ENCODE measurements around the gene TRPV4.
"Not testable (repeated sequence)": the region's sequence is repeated elsewhere in the genome, so short reads cannot be mapped to it uniquely, and the experiment has no call there.

Gene TRPV4

GRCh38 chr12:109870648-109871047 is 37.5 kb upstream of the TRPV4 start:
- no peaks in the 10 kb centered on the region for H3K36me3 ChIP-seq (replicated peaks)
- peaks cover 8% of the 10 kb centered on the region for H3K4me1 ChIP-seq
- no peaks in the 10 kb centered on the region for H3K9me3 ChIP-seq
- in situ Hi-C loops (cut with MboI; ENCODE audit: low sequenced_read_pairs), result no loop called here
- no peaks in the 10 kb centered on the region for H3K27me3 ChIP-seq (ENCODE audit: low read depth)
- no peak for DNase-seq (ENCODE audit: low spot score in 2 of 2)
- no peak overlapping the region for H3K4me3 ChIP-seq

DNA sequence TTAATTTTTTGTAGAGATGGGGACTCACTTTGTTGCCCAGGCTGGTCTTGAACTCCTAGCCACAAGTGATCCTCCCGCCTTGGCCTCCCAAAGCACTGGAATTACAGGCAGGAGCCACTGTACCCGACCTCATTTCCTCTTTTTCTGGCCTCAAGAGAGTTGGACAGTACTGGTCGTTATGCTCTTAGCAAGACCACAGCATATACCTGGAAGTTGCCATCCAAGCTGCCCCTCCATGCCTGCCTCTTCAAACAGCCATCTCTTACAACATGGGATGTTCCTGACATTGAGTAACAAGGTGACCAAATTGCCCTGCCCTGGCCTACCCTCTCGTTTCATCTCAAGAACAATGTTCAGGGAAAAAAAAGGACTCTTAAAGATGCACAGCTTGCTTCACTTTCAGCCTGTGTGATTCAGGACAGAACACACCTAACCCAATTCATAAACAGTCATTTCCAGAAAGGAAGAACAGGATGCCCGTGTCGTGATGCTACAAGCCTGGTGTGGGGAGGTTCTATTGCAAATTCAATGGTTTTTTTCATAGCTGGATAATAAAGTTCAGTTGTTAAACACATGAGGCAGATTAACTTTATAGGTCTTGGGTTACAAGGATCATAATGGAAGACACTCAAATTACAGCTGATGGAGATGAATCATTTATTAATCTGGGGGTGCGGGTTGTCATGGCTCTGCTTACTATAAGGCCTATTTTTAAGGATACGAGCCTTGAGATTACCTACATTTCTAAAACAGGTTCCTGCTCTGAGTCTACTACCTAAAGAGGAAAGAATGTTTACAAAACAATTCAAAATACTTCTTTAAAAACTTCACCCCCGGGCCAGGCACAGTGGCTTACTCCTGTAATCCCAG is 35.2 kb upstream of the TRPV4 start:
- Histone ChIP-seq H3K4me1 (peaks cover 4% of the 10 kb centered on the region), H3K36me3 (replicated peaks) (no peaks in the 10 kb centered on the region), H3K9me3 (no peaks in the 10 kb centered on the region), H3K4me3 (no peak overlapping the region), H3K27me3 (ENCODE audit: low read depth) (no peaks in the 10 kb centered on the region)
- no peak for DNase-seq (ENCODE audit: low spot score in 2 of 2)
- in situ Hi-C loops (cut with MboI; ENCODE audit: low sequenced_read_pairs), result no loop called here

DNA sequence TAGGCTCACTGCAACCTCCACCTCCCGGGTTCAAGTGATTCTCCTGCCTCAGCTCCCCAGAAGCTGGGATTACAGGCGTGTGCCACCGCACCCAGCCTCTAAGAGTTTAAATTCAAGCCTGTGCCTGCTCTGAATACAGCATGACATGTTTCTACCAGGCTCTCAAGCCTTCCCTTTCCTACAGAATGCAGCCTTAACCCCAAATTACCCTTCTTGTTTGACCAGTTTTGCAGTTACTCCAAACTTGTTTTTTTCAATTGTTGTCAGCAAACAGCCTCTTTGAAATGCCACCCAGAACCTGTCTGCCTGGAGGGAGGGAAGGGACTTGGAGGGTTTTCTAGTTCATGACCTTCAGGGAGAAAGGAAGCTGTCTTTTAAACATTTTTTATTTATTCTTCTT is 31.7 kb upstream of the TRPV4 start:
- Histone ChIP-seq H3K4me1 (peaks cover 4% of the 10 kb centered on the region), H3K27me3 (ENCODE audit: low read depth) (no peaks in the 10 kb centered on the region), H3K4me3 (no peak overlapping the region), H3K36me3 (replicated peaks) (no peaks in the 10 kb centered on the region), H3K9me3 (no peaks in the 10 kb centered on the region)
- in situ Hi-C loops (cut with MboI; ENCODE audit: low sequenced_read_pairs), result no loop called here
- DNase-seq (ENCODE audit: low spot score in 2 of 2), result no peak

GRCh38 chr12:109863847-109864712 is 30.9 kb upstream of the TRPV4 start:
- Histone ChIP-seq H3K36me3 (replicated peaks) (no peaks in the 10 kb centered on the region), H3K9me3 (no peaks in the 10 kb centered on the region), H3K4me3 (no peak overlapping the region), H3K27me3 (ENCODE audit: low read depth) (no peaks in the 10 kb centered on the region), H3K4me1 (peaks cover 4% of the 10 kb centered on the region)
- DNase-seq (ENCODE audit: low spot score in 2 of 2), result no peak
- in situ Hi-C loops (cut with MboI; ENCODE audit: low sequenced_read_pairs), result no loop called here

GRCh38 chr12:109862491-109862890 is 29.3 kb upstream of the TRPV4 start:
- H3K4me3 ChIP-seq; H3K27me3 ChIP-seq (ENCODE audit: low read depth); H3K4me1 ChIP-seq; DNase-seq (ENCODE audit: low spot score in 2 of 2); H3K9me3 ChIP-seq; in situ Hi-C loops (cut with MboI; ENCODE audit: low sequenced_read_pairs); H3K36me3 ChIP-seq (replicated peaks): not testable (repeated sequence)

GRCh38 chr12:109861689-109862314 is 28.6 kb upstream of the TRPV4 start:
- H3K4me3 ChIP-seq, result no peak overlapping the region
- DNase-seq (ENCODE audit: low spot score in 2 of 2), result no peak
- no peaks in the 10 kb centered on the region for H3K9me3 ChIP-seq
- in situ Hi-C loops (cut with MboI; ENCODE audit: low sequenced_read_pairs), result no loop called here
- no peaks in the 10 kb centered on the region for H3K4me1 ChIP-seq
- H3K27me3 ChIP-seq (ENCODE audit: low read depth), result no peaks in the 10 kb centered on the region
- peaks cover 5% of the 10 kb centered on the region; the same call in 1 of the 2 replicates for H3K36me3 ChIP-seq (replicated peaks)

DNA sequence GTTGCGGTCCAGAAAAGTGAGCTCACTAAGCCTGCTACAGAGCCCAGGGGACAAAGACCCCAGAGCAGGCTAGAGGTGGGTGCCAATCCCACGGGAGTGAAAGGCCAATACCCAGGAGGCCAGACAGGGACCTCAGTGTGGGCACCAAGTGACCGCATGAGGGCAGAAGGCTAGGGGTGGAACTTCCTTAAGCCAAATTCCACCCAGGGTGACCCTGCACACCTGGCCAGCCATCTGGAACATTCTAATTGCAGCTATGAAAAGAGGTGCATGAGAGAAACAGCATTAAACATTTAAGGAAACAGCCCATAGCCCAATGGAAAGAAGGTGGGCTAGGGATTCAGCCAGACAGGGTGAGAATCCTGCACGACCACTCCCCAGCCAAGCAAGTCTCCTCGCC is 27.8 kb upstream of the TRPV4 start:
- H3K4me1 ChIP-seq, result no peaks in the 10 kb centered on the region
- peaks cover 5% of the 10 kb centered on the region; the same call in 1 of the 2 replicates for H3K36me3 ChIP-seq (replicated peaks)
- H3K4me3 ChIP-seq, result no peak overlapping the region
- no peak for DNase-seq (ENCODE audit: low spot score in 2 of 2)
- no peaks in the 10 kb centered on the region for H3K9me3 ChIP-seq
- in situ Hi-C loops (cut with MboI; ENCODE audit: low sequenced_read_pairs), result no loop called here
- no peaks in the 10 kb centered on the region for H3K27me3 ChIP-seq (ENCODE audit: low read depth)

- Histone ChIP-seq H3K36me3 (replicated peaks) (peaks cover 5% of the 10 kb centered on the region; the same call in 1 of the 2 replicates), H3K9me3 (no peaks in the 10 kb centered on the region), H3K4me1 (no peaks in the 10 kb centered on the region), H3K27me3 (ENCODE audit: low read depth) (no peaks in the 10 kb centered on the region), H3K4me3 (no peak overlapping the region)
- in situ Hi-C loops (cut with MboI; ENCODE audit: low sequenced_read_pairs), result no loop called here
- no peak for DNase-seq (ENCODE audit: low spot score in 2 of 2)
These were observed 25.6 kb upstream of the TRPV4 start for GRCh38 chr12:109858764-109859163.

DNA sequence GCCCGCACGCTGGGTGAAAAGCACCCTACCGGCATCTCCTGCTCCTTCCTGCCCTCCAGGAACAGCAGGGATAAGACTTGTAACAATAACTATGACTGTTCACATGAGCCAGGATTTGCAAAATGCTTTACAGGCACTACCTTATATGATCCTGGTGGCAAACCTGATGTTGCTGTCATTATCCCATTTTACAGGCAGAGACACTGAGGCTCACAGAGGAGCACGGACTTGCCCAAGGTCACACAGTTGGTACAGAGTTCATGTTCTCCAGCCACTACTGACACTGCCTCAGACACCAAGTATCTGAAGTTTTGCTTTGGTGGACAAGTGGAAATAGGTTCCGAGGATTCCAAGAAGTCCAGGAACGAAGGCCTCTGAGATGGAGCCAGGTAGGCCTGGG is 24.5 kb upstream of the TRPV4 start:
- no peak for DNase-seq (ENCODE audit: low spot score in 2 of 2)
- Histone ChIP-seq H3K4me3 (no peak overlapping the region), H3K9me3 (no peaks in the 10 kb centered on the region), H3K27me3 (ENCODE audit: low read depth) (no peaks in the 10 kb centered on the region), H3K4me1 (no peaks in the 10 kb centered on the region), H3K36me3 (replicated peaks) (peaks cover 5% of the 10 kb centered on the region)
- in situ Hi-C loops (cut with MboI; ENCODE audit: low sequenced_read_pairs), result no loop called here

DNA sequence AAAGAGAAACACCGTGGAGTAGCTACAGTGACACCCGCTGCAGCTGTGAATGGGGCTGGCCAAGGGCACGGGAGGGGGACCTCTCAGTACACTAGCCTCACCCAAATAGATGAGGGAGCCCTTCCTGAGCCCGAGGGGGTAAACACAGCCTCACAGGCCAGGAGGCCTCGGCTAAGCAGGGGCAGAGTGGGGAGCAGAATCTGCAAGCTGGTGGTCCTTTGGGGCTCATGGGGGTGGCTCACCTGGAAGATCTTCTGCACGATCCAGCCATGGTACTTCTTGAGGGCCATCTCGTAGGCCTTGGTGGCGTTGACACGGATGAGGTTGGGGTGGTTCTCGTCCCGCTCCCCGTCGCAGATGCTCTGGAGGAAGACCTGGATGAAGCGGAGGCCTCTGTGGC is 22.2 kb upstream of the TRPV4 start:
- in situ Hi-C loops (cut with MboI; ENCODE audit: low sequenced_read_pairs), result no loop called here
- Histone ChIP-seq H3K36me3 (replicated peaks) (peaks cover 5% of the 10 kb centered on the region), H3K4me3 (no peak overlapping the region), H3K9me3 (no peaks in the 10 kb centered on the region), H3K4me1 (no peaks in the 10 kb centered on the region), H3K27me3 (ENCODE audit: low read depth) (no peaks in the 10 kb centered on the region)
- DNase-seq (ENCODE audit: low spot score in 2 of 2), result no peak

DNA sequence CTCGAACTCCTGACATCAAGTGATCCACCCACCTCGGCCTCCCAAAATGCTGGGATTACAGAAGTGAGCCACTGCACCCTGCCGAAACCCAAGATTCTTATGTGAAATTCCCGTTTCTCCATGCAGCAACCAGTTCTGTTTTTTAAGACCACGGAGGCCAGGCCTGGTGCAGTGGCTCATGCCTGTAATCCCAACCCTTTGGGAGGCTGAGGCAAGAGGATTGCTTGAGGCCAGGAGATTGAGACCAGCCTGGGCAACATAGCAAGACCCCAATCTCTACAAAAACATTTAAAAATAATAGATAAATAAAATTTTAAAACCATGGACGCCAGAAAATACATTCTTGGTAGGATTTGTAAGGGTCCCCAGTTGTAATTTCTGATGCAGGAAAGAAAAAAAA is 17.3 kb upstream of the TRPV4 start:
- DNase-seq (ENCODE audit: low spot score in 2 of 2); in situ Hi-C loops (cut with MboI; ENCODE audit: low sequenced_read_pairs); H3K36me3 ChIP-seq (replicated peaks); H3K9me3 ChIP-seq; H3K4me1 ChIP-seq; H3K27me3 ChIP-seq (ENCODE audit: low read depth); H3K4me3 ChIP-seq: not testable (repeated sequence)

DNA sequence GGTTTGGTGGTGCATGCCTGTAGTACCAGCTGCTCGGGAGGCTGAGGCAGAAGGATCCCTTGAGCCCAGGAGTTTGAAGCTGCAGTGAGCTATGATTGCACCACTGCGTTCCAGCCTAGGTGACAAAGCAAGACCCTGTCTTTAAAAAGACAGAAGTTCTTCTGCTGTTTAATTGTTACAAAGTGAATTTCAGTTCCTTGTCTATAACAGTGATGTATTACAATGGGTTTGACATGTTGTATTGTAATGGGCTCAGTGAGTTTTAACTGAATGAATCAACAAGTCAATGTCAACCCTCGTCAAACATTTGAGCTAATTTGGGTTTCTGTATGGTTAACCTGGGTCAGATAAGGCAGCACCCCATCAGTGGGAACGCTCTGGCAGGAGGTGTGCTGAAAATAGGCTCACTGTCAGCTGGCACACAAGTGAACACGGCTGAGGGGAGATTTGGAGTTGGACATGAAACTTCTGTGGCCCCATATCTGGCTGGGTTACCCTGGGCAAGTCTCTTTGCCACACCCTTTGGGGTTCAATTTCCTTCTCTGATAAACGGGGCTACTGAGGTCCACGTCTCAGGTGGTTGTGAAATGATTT is 14.0 kb upstream of the TRPV4 start:
- no peaks in the 10 kb centered on the region for H3K36me3 ChIP-seq (replicated peaks)
- no peaks in the 10 kb centered on the region for H3K4me1 ChIP-seq
- no peak overlapping the region for H3K4me3 ChIP-seq
- no peaks in the 10 kb centered on the region for H3K9me3 ChIP-seq
- in situ Hi-C loops (cut with MboI; ENCODE audit: low sequenced_read_pairs), result no loop called here
- DNase-seq (ENCODE audit: low spot score in 2 of 2), result no peak
- H3K27me3 ChIP-seq (ENCODE audit: low read depth), result no peaks in the 10 kb centered on the region

DNA sequence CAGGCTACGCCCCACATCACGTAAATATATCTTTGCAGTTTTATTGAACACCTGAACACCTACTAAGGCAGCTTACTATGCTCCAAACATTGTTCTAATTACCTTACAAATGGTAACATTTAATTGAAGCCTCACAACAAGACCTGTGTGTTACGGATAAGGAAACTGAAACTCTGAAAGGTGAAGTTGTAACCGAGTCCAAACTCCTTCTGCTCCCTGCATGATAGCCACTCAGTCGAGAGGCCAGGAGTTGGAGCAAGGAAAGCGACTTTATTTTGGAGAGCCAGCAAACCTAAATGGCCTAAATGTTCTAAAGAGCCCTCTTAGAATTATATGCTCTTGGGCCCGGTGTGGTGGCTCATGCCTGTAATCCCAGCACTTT is 12.6 kb upstream of the TRPV4 start:
- H3K9me3 ChIP-seq, result no peaks in the 10 kb centered on the region
- H3K4me1 ChIP-seq, result no peaks in the 10 kb centered on the region
- in situ Hi-C loops (cut with MboI; ENCODE audit: low sequenced_read_pairs), result no loop called here
- H3K4me3 ChIP-seq, result no peak overlapping the region; the same call in 1 of the 2 replicates
- no peak for DNase-seq (ENCODE audit: low spot score in 2 of 2)
- no peaks in the 10 kb centered on the region for H3K27me3 ChIP-seq (ENCODE audit: low read depth)
- no peaks in the 10 kb centered on the region for H3K36me3 ChIP-seq (replicated peaks)

All from HAP-1 (cell line).